Measurements from ENCODE around the gene ZNF804B.

Gene ZNF804B

DNA sequence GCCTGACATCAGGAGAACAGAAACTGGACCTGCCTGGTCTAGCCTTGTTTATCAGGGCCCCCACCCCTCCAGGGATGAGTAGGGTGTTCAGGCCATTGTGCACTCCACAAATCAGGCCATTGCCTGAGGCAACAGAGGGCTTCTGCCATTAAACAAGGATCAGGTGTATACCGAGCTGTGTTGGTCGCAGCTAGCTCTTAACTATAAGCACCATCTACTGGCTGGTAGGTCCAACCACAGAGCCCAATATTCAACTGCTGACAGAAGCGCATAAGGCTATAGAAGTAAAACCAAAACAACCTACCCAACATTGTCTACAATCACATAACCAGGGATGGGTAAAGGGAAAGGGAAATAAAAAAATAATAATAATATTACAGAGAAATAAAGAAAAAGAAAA lies 487.7 kb downstream of the ZNF804B start:
- in situ Hi-C loops (cut with MboI; ENCODE audit: low sequenced_read_pairs), result no loop called here

DNA sequence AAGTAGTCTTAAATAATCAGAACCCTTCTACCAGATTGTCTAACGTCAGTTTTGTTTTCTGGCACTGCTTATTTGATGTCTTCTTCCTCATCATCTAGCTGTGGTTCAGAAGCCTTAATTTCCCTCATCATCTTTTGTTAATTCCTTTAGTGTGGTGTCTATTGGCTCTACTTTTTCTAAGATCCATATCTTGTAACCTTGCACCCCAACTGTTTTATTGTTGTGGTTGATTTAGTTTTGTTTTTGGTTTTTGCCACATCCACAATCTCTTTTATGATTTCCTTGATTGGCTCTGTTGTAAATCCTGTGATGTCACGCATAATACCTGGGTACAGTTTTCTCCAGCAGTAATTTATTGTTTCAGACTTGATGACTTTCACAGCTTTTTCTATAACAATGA lies 499.6 kb downstream of the ZNF804B start:
- in situ Hi-C loops (cut with MboI; ENCODE audit: low sequenced_read_pairs), result no loop called here

DNA sequence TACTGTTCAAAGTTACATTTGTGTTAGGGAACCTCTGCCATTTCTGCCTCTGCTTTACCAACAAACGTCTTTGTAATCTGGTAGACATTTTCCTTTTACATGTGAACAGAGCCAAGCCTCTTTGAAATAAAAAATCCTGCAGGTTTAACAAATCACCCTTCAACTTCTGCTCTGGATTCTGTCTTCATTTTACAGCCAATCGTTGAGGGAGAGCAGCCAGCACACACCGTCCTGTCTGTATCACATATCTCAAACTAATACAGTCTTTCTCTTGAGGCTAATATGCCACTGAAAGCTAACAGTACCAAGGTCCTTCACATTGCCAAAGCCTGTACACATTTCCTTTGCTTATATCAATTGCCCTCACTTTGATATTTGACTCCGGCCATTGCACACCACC lies 504.6 kb downstream of the ZNF804B start:
- in situ Hi-C loops (cut with MboI; ENCODE audit: low sequenced_read_pairs), result no loop called here

DNA sequence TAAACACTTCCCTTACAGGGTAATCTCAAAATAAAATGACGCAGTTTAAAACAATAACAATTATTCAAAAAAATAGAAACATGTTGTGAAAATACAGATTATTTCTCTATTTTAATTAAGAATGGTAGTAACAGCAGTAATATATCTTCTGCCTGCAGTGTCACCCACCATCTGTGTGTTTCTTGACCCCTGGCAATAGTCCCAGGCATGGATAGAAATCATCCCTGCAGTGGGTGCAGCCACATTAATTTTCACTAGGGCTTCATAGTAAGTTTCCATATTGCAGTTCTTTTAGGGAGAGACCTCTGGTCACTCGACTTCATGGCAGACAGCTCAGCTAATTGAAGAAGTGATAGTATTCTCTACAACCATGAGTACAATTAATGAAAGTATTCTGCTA lies 506.1 kb downstream of the ZNF804B start:
- in situ Hi-C loops (cut with MboI; ENCODE audit: low sequenced_read_pairs), result no loop called here

DNA sequence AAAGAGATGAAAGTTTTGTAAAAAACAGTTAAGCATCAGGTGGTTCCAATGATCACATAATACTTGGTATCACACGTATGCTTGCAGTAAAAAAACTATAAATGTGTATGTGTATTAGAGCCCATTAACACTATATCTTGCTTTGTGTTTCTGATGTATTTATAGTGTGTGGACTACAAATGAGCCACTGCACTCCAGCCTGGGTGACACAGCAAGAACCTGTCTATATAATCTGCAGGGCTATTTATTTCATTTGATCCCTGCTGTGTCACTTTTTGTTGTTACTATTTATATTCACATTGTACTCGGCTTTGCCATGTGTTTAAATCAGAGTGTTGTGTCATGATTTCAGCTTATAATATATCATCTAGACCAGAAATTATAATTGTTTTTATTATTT lies 523.8 kb downstream of the ZNF804B start:
- in situ Hi-C loops (cut with MboI; ENCODE audit: low sequenced_read_pairs), result no loop called here

DNA sequence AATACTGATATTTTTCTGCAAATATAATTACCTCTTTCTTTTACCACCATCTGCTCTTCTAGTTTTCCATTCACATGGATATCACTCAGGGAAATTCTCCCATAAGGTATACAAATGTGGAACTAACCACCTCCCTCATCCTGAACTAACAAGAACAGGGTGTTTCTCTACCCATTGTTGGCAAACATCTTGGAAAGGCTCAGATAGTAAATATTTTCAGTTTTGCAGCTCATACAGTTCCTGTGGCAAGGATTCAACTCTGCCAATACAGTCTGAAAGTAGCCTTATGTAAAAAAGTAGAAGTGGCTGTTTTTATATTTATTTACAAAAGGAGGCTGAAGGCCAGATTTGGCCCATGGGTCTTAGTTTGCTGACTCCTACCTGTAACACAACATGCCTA lies 549.0 kb downstream of the ZNF804B start:
- in situ Hi-C loops (cut with MboI; ENCODE audit: low sequenced_read_pairs), result no loop called here

DNA sequence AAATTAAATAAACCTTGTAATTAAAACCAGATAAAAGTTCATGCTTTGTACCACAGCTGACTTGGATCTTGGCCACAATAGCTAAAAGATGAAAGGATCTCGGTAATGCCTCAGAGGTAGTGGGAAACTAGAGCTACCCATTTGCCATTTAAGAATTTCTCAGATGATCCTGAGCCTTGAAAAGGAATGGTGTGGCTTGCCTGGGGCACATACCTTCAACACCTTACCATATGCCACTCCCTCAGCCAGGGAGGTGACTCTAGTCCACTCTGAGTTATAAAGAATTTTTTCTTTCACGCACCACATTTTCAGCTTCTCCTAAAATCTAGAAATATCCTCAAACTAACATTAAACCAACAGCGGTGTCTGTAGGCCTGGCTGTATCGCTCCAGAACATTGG lies 552.4 kb downstream of the ZNF804B start:
- in situ Hi-C loops (cut with MboI; ENCODE audit: low sequenced_read_pairs), result no loop called here

DNA sequence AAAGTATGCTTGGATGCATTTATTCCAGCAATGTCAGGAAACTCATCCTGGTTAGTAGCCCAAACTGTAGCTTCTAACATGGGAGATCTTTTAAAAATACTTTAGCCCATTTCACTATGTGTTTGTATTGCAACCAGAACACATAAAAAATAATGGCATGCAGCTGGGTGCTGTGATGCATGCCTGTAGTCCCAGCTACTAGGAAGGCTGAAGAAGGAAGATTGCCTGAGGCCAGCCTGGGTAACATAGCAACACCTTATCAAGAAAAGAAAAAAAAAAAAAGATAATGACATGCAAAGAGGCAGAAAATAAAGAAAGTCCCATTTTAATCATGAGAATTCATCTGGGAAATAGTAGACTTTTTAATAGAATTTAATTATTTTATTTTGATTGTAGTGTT lies 553.1 kb downstream of the ZNF804B start:
- in situ Hi-C loops (cut with MboI; ENCODE audit: low sequenced_read_pairs), result no loop called here

DNA sequence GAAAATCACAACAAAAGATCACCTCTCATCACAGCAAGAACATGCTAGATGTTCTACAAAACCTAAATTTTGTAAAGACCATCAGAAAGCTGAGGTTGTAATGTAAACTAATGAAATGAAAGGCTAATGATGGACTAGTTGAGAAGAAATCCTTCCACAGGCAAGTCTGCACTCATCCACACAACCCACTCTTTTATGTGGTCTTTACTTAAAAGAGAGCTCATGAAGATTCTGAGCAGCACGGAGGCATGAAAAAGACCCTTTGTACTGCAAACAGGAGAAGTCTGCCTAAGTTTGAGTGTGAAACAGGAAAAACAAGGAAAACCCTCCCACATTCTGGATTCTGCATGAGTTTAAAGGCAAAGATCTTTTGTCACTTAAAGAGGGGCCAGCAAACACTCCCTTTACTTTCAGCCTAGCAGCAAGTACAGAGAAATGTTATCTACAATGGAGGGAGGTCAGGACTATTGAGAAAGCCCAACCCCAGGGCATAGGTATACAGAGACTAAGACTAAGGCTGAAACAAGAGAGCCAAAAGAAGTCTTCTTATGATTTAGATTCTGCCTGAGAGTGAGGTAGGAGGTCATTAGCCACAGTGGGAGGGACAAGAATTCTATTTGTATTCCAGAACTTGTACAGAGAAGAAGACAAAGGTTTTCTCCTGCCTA lies 557.2 kb downstream of the ZNF804B start:
- in situ Hi-C loops (cut with MboI; ENCODE audit: low sequenced_read_pairs), result no loop called here

DNA sequence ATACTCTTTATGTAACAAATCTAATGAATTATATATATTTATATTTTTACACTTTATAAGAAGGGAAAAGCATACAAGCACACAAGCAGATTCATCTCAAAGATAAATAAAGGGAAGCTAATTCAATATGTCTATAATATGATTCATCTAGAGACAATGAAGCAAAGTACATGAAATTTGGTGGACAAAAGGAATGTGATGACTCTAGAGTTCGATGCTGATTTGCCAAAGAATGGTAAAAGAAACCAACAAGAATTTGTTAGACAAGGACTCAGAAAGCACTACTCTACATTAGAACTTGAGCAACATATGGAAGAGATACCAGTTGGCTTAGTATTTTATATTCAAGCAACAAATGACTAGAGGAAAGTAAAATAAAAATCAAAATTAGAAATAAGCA lies 572.5 kb downstream of the ZNF804B start:
- in situ Hi-C loops (cut with MboI; ENCODE audit: low sequenced_read_pairs), result no loop called here

DNA sequence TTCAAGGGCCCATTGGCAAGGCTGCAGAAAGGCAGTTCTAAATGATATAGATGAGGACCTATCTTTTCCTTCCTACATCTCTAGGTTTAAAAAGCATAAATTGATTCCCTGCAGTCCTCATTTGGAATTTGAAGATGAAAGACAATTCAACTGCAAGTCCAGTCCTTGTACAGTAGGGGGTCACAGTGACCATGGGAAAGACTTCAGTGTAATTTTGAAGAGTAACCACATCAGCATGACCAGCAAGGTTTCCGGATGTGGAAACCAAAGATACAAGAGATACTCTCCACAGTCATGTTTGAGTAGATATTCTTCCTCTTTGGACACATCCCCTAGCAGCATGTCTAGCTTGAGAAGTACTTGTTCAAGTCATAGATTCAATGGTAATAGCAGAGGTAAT lies 575.3 kb downstream of the ZNF804B start:
- in situ Hi-C loops (cut with MboI; ENCODE audit: low sequenced_read_pairs), result no loop called here

DNA sequence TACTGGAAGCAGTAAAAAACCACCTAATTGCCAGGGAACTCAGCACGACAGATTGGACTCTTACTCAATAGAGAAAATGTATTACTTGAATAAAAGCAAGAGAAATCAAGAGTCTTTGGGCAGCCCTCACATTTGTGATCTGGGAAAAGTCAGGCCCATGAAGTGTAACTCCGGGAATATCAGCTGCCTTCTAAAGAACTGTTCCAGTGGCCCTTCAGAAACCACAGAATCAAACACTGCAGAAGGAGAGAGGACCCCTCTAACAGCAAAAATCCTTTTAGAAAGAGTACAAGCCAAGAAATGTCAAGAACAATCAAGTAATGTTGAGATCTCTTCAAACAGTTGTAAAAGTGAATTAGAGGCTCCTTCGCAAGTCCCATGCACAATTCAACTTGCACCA lies 576.0 kb downstream of the ZNF804B start:
- in situ Hi-C loops (cut with MboI; ENCODE audit: low sequenced_read_pairs), result no loop called here

DNA sequence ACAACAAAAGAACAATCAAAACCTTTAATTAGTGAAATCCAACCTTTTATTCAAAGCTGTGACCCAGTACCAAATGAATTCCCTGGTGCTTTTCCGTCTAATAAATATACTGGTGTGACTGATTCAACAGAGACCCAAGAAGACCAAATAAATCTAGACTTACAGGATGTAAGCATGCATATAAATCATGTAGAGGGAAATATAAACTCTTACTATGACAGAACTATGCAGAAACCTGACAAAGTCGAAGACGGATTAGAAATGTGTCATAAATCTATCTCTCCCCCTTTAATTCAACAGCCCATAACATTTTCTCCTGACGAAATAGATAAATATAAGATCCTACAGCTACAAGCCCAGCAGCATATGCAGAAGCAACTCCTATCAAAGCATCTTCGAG lies 576.6 kb downstream of the ZNF804B start:
- in situ Hi-C loops (cut with MboI; ENCODE audit: low sequenced_read_pairs), result no loop called here

DNA sequence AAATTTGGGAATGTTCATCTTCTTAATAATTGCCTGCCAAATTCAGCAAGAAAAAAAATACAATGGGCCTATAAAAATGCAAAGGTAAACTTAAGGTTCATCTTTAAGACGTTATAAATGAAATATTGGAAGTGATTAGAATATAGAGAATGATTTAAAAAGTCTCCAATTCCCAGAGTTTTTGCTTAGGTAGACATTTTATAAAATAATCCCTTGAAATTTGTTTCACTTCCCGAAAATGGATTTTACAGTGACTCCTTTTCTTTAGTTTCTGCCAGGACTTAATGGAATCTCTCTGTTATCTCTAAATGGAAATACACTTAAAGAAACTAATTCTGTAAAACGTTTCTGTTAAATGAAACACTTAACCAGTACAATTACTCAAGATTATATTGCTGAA lies 580.2 kb downstream of the ZNF804B start:
- in situ Hi-C loops (cut with MboI; ENCODE audit: low sequenced_read_pairs), result no loop called here

DNA sequence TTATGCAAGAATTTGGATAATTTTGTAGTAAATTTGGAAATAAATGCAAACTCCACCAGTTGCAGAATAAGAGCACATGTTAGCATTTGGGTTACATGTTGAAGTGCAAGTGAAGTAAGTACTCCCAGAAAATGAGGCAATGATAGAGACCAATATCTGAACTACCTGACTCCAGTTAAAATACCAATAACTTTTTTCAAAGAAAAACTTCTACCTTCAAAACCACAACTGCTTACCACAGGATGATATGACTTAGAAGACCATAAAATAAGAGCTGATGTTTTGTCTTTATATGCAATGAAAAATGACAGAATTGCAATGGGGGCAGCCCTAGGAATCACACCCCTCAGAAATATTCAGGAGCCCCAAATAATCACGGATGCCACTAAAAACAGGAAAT lies 597.6 kb downstream of the ZNF804B start:
- in situ Hi-C loops (cut with MboI; ENCODE audit: low sequenced_read_pairs), result no loop called here

DNA sequence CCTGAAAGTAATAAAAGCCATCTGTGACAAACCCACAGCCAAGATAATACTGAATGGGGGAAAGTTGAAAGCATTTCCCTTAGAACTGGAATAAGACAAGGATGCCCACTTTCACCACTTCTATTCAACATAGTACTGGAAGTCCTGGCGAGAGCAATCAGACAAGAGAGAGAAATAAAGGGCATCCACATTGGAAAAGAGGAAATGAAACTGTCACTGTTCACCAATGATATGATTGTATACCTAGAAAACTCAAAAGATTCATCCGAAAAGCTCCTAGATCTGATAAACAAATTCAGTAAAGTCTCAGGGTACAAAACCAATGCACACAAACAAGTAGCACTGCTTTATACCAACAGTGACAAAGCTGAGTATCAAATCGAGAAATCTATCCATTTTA lies 617.7 kb downstream of the ZNF804B start:
- in situ Hi-C loops (cut with MboI; ENCODE audit: low sequenced_read_pairs), result no loop called here

DNA sequence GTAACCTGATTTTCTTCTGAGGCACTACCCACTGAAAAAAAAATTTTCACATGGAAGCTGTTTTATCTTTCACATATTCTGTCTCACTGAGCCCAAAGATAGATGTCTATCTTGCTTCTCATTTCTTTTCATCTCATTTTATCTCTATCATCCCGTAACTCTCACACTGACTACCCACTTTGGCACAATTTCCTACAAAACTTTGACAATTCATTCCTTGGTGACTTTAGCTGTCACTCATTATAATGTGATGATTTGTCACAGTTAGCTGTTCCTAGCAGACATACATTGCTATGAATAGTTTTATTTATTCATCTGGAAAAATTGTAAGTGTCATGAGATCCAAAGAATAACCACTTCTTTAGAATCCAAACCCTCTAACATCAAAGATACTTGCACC lies 625.9 kb downstream of the ZNF804B start:
- in situ Hi-C loops (cut with MboI; ENCODE audit: low sequenced_read_pairs), result no loop called here

All from HL-60/S4 treated with phorbol 12-myristate 13-acetate at 8.2 ng/mL for 4 days and 3 days (cell line).